GM20000 (cell line): ENCODE data around the gene KDM3B.

Experiments
- DNase-seq: peaks from one replicate; pipeline ENCODE4 v3.0.0; 2012; ENCODE audit warnings: low spot score
- CTCF ChIP-seq: IDR thresholded peaks from 2 replicates; pipeline ENCODE4 v1.5.1; 2012; ENCODE audit warnings: mild to moderate bottlenecking, control low read depth; ENCODE audit errors: extremely low read depth, missing control alignments

Gene KDM3B

GRCh38 chr5:138454121-138454520 is 101.6 kb downstream of the KDM3B start:
- no peak for DNase-seq
- TF ChIP-seq CTCF, result no peak

DNA sequence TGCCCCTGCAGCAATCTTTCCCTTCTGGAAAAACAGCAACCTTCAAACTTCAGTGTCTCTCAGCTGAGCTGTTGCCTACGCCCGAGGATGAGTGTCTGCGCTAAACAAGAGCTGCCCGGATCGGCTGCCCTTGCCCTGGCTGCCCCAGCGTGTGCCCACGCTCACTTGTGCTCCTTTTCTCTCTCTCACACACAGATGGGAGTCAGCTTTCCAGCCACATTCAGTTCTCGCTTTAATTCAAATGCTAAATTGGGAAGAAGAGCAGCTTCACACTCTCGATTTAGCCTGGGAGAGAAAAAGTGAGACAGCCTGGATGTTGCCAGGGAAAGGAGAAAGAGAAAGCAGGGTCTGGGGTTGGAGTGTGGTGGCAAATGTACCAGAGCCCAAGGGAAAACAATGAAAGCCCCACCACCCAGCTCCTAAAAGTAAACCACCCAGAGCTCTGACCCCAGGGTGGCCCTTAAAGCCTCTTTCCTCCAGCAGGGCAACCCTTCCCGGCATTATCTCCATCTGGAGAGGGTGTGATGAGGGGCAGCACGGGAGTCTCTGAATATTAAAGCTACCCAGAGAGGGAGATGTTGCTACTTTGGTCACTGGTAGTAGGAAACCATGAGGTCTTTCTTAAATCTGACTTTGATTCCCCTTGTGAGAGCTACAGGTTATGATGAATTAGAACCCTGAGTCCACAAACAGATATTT is 102.9 kb downstream of the KDM3B start:
- TF ChIP-seq CTCF, result no peak
- DNase-seq, result no peak

- TF ChIP-seq CTCF, result no peak
- no peak for DNase-seq
Observed at GRCh38 chr5:138457531-138458275, 105.2 kb downstream of the KDM3B start.

DNA sequence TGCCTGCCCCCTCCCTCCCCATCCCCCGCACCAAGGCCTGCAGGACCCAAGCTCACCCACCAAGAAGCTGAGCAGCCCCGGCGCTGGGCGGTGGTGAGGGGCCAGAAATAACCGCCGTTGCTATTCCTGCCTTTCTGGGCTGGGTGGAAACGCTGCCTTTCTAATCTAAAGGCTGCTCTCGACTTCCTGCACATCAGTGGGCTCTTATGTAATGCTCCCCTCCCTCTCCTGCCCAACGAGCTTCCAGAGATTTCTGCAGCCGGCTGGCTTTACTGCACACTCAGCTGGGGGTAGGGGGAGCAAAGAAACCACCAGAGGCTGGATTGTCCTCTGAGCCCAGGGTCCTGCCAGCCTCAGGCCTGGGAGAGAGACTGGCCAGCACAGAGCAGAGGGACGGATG is 105.9 kb downstream of the KDM3B start:
- no peak for DNase-seq
- no peak for TF ChIP-seq CTCF

GRCh38 chr5:138458856-138459255 is 106.4 kb downstream of the KDM3B start:
- no peak for DNase-seq
- TF ChIP-seq CTCF, result no peak

- no peak for TF ChIP-seq CTCF
- DNase-seq, result peak; percentile 75
Observed at GRCh38 chr5:138459311-138459933, 106.9 kb downstream of the KDM3B start.
